ENCODE data around the gene APBA2. TPM values are rescaled to one million over a fixed set of nuclear protein-coding genes. Genes with fewer than 3 reads are reported as not detected.

APBA2 gene
- total and polyA plus RNA-seq, 12 donors, result 0.16 to 0.85 (median 0.46) TPM

DNA sequence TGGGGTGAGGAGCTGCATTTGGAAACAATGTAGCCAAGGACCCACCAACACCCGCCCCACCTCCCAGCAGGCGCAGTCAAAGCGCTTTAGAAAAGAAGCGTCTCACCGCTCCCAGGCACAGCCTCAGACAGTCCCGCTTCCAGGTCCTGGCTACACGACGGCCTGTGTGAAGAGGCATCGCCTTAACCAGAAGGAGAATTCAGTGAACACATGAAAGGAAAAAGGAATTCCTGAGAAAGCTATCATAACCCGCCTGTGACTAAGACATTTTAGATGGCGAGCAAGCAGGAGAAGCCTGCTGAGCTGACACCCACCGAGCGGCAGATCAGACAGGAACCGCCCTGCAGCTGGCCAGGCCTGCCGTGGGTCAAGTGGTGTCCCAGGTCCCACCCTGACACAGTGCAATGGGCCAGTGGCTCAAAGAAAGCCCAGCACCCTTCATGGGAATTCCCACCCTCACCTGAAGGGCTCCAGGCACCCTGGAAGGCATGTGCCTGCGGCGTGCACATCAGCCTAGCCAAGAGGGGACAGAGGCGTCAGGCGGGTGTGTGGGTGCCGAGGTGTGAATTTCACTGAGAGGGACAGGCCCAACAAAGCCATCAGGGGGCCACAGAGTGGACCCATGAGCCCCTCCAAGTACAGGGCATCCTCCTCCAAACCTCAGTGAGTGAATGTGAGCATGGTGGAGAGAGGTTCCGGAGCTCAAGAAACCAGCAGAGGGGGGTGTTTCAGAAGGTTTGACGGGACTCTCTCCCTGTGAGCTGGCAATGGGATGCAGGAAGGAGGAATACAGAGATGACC lies 239.0 kb downstream of the APBA2 start:
- peaks cover 0 to 33% (median 18%) of the 10 kb centered on the region in 7 donors for H3K27me3 ChIP-seq
- no peak overlapping the region for H3K4me3 ChIP-seq
- no peaks in the 10 kb centered on the region for H3K9me3 ChIP-seq
- intact Hi-C loops (cut with DNase I), result no loop called here
- no peak for TF ChIP-seq CTCF (IDR thresholded peaks at IDR 0.05)
- DNase-seq, result no peak
- ATAC-seq, result no peak
- 80 to 83% methylated on average over 22 of the region's 22 CpGs for WGBS, 2 donors
- no peaks in the 10 kb centered on the region for H3K36me3 ChIP-seq
- no peaks in the 10 kb centered on the region for H3K4me1 ChIP-seq
- no peak overlapping the region for H3K27ac ChIP-seq

DNA sequence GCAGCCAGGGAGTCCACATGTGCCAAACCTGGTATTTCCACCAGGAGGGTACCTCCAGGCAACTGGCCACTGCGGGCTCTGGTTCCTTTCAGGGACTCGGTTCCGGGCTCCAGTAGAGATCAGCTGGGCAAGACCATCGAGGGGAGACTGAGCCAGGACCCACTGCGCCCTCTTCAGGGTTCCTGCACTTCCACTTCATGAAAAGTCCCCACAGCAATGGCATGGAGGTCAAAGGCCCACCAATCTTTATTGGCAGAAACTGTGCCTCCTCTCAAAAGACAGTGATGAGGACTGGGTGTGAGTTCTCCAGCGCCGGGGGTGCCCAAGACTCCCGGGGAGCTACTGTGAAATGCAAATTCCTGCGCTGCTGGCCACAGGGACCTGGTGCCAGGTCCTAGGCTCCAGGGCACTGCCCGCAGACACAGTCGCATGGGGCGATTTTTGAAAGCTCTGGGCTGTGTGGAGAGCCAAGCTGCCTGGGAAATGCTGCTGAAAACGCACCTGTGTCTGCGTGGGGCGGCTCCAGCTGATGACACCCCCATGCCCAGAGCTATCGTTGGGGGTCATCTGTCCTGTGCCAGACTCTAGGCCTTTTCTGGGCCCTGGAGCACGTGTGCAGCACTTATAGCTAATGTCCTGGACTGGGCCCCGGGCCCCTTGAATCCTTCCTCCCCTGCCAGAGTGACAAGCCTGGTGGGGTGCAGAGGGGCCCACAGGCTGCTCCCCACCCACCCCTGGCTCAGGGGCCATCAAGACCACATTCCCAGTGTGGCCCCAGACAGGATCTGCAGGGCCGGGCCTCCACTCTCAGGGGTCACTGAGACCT lies 239.8 kb downstream of the APBA2 start:
- no peak for ATAC-seq
- H3K4me3 ChIP-seq, result no peak overlapping the region
- H3K9me3 ChIP-seq, result no peaks in the 10 kb centered on the region
- H3K27me3 ChIP-seq, result peaks cover 0 to 33% (median 26%) of the 10 kb centered on the region in 7 donors
- no peak for DNase-seq
- H3K27ac ChIP-seq, result no peak overlapping the region
- TF ChIP-seq CTCF (IDR thresholded peaks at IDR 0.05), result no peak
- H3K4me1 ChIP-seq, result no peaks in the 10 kb centered on the region
- WGBS, 2 donors, result 87 to 95% methylated on average over 19 of the region's 19 CpGs
- intact Hi-C loops (cut with DNase I), result no loop called here
- no peaks in the 10 kb centered on the region for H3K36me3 ChIP-seq

DNA sequence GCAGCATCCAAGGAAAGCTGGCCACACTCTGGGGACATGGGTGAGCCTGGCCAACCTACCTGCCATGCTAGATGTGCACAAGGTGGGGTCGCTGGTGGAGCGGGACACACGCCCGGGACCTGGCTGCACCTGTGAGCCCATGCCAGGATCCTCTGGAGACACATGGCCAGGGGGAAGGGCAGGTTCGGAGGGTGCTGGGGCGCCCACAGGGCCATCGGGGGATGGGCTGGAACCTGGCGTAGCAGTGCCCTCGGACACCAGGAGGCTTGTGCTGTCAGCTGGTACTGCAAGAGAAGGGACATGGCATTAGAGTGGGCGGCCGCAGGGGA lies 240.4 kb downstream of the APBA2 start:
- Histone ChIP-seq H3K4me3 (no peak overlapping the region), H3K27ac (no peak overlapping the region), H3K36me3 (no peaks in the 10 kb centered on the region), H3K27me3 (peaks cover 0 to 34% (median 27%) of the 10 kb centered on the region in 7 donors), H3K9me3 (no peaks in the 10 kb centered on the region), H3K4me1 (no peaks in the 10 kb centered on the region)
- ATAC-seq, result no peak
- no peak for TF ChIP-seq CTCF (IDR thresholded peaks at IDR 0.05)
- DNase-seq, result no peak
- WGBS, 2 donors, result 85 to 87% methylated on average over 11 of the region's 11 CpGs
- intact Hi-C loops (cut with DNase I), result no loop called here

- no peaks in the 10 kb centered on the region for H3K9me3 ChIP-seq
- no peaks in the 10 kb centered on the region for H3K4me1 ChIP-seq
- intact Hi-C loops (cut with DNase I), result no loop called here
- no peak overlapping the region for H3K27ac ChIP-seq
- no peaks in the 10 kb centered on the region for H3K36me3 ChIP-seq
- ATAC-seq (no peak), DNase-seq (no peak)
- no peak for TF ChIP-seq CTCF (IDR thresholded peaks at IDR 0.05)
- H3K4me3 ChIP-seq, result no peak overlapping the region
- 48 to 56% methylated on average over 19 of the region's 19 CpGs for WGBS, 2 donors
- peaks cover 0 to 40% (median 27%) of the 10 kb centered on the region in 7 donors for H3K27me3 ChIP-seq
These were observed 241.2 kb downstream of the APBA2 start for GRCh38 chr15:29126821-29127461.

Measured in heart right ventricle (tissue), 16 donors.